Activated CD8-positive, alpha-beta memory T cell treated with anti-CD3 and anti-CD28 coated beads for 48 hours (primary cell): ENCODE measurements around the gene PLXNB2.

Experiments
- DNase-seq, 3 experiments: peaks; one replicate each; pipeline ENCODE4 v3.0.0-alpha.2; 2020; ENCODE audit warnings: low read depth in 2 of 3, low spot score in 2 of 3

The PLXNB2 gene

DNA sequence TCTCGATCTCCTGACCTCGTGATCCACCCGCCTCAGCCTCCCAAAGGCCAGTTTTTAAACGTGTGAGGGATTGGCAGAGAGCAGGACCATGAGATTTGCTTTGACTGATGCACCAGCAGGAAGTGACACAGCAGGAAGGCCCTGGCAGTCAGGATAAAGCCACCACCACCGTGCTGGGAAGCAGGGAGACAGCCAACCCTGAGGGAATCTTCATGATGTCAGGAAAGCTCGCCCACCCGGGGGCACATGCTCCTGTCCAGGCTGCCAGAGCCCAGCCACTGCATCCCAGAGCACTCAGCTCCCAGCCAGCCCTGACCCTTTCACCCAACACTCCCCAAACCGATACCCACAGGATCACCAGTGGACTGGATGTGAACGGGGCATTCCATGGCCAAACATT is 68.7 kb downstream of the PLXNB2 start:
- DNase-seq: no peak

DNA sequence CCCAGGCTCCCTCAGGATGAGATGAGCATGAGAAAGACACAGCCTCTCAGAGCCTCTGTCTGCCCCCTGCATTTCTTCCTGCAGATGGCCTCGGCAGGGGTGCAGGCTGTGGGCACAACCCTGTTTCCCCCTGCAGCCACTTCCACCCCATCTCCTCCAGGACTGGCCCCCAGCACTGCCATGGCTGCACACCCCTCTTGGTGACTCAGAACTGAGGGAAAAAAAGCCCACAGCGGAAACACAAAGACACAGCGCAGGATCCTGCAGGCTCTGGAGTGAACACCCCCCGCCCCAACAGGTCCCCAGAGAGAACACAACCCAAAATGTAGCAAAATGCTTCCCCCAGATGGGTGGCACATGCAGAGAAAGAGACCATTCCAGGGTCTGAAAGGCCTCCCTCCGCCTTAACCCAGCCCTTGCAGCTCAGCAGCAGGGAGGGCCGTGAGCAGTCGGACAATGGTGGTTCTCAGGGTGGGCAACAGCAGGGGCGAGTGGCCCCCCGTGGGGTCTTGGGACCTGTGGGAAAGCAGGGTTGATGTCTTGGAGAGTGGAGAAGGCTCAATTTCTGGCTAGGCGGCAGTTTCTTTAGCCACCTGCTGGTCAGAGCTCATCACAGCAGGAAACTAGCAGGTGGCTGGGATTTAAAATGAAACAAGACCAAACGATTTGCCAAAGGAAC is 70.6 kb downstream of the PLXNB2 start:
- DNase-seq: no peak

DNA sequence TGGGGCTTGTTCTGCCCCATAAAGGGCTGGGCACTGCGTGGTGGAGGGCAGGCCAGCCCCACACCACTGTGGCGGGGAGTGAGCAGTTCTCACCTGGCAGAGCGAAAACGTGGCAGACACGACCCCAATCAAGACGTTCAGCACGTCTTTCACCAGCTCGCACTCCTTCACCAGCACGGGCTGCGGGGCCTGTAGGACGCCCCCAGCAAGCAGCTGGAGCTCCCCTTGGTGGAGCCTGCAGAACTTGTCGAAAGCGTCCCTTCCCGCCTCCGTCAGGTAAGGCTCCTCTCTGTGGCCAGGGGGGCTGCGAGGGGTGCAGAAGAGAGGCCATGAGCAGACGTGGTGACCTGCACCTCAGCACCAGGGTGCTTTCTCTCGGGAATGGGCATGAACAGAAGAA is 74.2 kb downstream of the PLXNB2 start:
- DNase-seq: no peak

DNA sequence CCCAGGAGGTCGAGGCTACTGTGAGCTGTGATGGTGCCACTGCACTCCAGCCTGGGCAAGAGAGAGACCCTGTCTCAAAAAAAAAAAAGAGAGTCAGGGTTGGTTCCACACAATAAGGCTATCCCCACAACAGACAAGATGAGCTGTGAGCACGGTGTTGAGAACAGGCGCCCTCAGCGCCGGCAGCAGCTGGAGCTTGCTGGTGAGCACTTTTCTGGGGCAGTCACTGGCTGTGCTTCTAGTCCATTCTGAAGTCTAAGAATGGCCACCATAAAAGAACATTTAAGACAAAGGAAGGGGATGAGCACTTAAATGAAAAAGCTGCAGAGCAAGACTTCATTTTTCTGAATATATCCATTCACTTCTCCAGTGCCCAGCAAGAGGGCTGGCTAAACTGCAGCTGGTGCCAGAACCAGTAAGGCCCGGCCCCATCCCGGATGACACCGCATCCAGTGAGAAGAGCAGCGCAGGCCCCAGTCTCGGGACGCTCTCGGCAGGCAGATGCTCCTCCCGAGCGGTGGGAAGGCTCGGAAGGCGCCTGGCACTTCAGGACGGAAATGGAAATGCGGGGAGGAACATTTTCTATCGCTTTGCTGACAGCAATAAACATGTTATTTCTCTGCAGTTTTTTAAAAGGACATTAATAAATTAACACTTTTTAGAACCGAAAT is 74.8 kb downstream of the PLXNB2 start:
- no peak for DNase-seq

GRCh38 chr22:50229370-50229769 is 78.1 kb downstream of the PLXNB2 start:
- no peak for DNase-seq

- no peak for DNase-seq
Measured at GRCh38 chr22:50228366-50228765, 79.1 kb downstream of the PLXNB2 start.

DNA sequence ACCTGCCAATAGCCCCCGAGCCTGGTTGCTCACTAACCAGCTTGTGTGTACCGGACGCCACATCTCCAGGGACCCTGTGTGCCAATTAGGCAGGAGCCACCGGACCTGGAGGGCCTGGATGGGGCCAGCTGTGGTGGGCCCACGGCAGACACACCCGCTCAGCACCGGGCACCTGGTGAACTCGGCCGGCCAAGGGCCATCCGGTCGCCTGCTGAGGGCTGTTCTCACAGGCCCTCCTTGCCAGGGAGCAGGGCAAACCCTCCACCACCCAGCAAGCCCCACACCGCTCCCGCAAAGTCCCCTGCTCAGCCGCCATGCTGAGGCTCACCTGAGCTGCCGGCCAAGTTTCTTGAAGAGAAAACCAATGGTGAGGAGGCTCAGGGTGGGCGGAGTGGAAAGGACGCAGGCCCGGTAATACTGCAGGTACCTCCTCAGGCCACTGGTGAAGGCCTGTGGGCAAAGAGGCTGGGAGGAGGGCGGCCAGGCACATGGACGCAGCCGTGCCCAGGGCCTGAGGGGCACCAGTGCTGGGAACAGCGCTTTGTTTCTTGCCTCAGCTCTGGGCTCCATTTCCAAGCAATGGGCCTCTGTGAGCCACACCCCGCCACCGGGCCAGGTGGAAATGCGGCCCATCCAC is 79.7 kb downstream of the PLXNB2 start:
- no peak for DNase-seq

DNA sequence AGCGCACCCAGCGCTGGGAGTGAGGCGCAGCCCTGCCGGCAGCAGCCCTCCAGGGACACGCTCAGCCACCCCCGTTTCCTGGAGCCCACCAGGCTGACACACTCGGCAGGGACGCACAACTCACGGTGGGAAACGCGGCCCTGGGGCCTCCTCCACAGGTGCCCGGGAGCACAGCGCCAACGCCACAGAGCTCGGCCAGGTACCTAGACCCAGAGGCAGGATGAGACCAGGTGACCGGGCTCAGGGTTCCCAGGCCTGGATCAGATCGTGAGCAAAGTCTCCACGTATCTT is 80.6 kb downstream of the PLXNB2 start:
- no peak for DNase-seq

- DNase-seq: no peak
Measured at GRCh38 chr22:50226063-50226874, 81.2 kb downstream of the PLXNB2 start.

DNA sequence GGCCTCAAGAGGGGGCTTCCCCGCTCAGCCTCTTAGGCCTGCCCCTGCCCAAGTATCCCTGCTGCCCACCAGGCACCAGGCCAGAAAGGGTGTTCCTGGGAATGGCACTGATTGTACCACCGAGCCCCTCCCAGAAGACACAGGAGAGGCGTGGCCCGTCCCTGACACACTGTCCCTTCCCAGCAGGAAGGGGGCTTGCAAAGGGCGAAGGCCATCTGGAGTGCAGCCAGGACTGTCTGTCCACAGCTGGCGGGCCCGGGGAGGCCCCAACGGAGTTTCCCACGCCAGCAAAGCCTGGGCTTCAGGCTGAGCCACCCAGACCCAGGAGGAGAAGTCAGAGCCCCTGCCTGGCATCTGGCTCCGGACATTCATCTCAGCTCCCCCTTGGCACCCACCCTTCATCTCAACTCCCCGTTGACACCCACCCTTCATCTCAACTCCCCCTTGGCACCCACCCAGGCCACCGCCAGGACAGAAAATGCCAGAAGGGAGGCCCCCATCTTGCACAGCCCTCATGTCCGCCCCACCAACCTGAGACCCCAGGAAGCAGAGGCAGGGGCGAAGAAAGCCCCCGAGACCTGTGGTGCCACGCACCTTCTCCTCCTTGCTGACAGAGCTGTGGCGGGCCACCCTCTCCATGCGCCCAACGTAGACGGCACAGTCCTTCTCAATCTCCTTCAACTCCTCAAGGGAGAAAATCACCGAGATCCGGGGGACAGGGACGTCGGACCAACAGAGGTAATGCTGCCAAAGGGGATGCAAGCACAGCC is 82.1 kb downstream of the PLXNB2 start:
- no peak for DNase-seq
